OCI-LY3 (cell line): ENCODE data around the gene SH3GL2.

Experiments
- EZH2phosphoT487 ChIP-seq: fragments of 200-600 bp; shearing (Covaris generic); IDR thresholded peaks from 2 replicates; pipeline ENCODE4 v1.6.1; 2018; ENCODE audit warnings: antibody characterized with exemption, mixed run types, low read depth
- TF ChIP-seq, protein P1 (sequence below): fragments of 200-600, 300-600 bp; sonication (generic); IDR thresholded peaks from 2 replicates; pipeline ENCODE4 v1.5.1; 2014; ENCODE audit warnings: antibody characterized with exemption, low read length, low read depth

DNA sequence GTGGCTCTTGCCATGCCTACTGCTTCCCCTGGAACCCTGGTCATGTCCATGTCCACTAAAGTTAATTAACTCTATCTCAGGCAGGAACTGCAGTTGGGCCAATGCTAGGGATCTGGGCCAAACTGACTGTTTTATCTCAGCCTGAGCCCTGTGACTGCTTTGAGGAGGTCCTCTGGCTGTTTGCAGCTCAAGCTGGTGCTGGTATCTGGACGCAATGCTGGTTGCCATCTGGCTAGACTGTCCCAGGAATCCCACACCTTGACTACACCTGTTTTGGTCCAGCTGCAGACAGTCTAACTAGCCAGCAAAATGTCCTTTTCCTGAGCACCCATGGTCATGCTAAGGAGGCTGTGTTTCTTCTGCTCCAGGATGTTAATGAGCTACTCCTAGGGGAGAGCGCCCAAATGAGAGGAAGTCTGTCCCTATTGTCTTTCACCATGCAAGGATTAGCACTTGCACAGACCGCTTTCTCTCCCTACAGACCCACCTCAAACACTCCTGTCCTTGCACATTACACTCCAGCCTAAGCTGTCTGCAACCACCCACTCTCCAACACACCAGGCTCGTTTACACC is 251.0 kb downstream of the SH3GL2 start:
- TF ChIP-seq, protein P1, sequence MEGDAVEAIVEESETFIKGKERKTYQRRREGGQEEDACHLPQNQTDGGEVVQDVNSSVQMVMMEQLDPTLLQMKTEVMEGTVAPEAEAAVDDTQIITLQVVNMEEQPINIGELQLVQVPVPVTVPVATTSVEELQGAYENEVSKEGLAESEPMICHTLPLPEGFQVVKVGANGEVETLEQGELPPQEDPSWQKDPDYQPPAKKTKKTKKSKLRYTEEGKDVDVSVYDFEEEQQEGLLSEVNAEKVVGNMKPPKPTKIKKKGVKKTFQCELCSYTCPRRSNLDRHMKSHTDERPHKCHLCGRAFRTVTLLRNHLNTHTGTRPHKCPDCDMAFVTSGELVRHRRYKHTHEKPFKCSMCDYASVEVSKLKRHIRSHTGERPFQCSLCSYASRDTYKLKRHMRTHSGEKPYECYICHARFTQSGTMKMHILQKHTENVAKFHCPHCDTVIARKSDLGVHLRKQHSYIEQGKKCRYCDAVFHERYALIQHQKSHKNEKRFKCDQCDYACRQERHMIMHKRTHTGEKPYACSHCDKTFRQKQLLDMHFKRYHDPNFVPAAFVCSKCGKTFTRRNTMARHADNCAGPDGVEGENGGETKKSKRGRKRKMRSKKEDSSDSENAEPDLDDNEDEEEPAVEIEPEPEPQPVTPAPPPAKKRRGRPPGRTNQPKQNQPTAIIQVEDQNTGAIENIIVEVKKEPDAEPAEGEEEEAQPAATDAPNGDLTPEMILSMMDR, result no peak
- no peak for TF ChIP-seq EZH2phosphoT487
